WTC11 (cell line): ENCODE data around the gene SPG21. TPM values are rescaled to one million over a fixed set of nuclear protein-coding genes. Genes with fewer than 3 reads are reported as not detected.

ENCODE experiments used
- ATAC-seq: fragments of 200-7000 bp; cut with Tn5 transposase; 2 replicates; pipeline ENCODE4 v1.10.0; 2021; ENCODE audit warnings: mild to moderate bottlenecking, moderate library complexity
- CTCF ChIA-PET: fragments of 300-600 bp; sonication (Branson Sonifier 250); formaldehyde crosslinking; loops from one replicate; lab custom pipeline; 2021; ENCODE audit warnings: antibody characterized with exemption; lab: Charles Lee
- POLR2A ChIA-PET: fragments of 350-600 bp; sonication (Branson Sonifier 250); formaldehyde crosslinking; loops from one replicate; lab custom pipeline; 2021; ENCODE audit warnings: antibody characterized with exemption; lab: Charles Lee
- DNase-seq: peaks from one replicate; pipeline ENCODE4 v3.0.0; 2021; ENCODE audit warnings: low spot score
- H3K27ac Mint-ChIP-seq: 2 replicates; pipeline ENCODE4 v1.8.0; 2021; ENCODE audit warnings: mixed read lengths
- H3K27me3 Mint-ChIP-seq: 2 replicates; pipeline ENCODE4 v1.8.0; 2021; ENCODE audit warnings: low read depth, mild to moderate bottlenecking, moderate library complexity, mixed read lengths
- H3K36me3 Mint-ChIP-seq: 2 replicates; pipeline ENCODE4 v1.8.0; 2021; ENCODE audit warnings: mixed read lengths
- H3K4me1 Mint-ChIP-seq: 2 replicates; pipeline ENCODE4 v1.8.0; 2022; ENCODE audit warnings: mixed read lengths
- H3K4me3 Mint-ChIP-seq: 2 replicates; pipeline ENCODE4 v1.8.0; 2021; ENCODE audit warnings: mild to moderate bottlenecking, moderate library complexity, mixed read lengths
- H3K9me3 Mint-ChIP-seq: 2 replicates; pipeline ENCODE4 v1.8.0; 2021; ENCODE audit warnings: mixed read lengths
- ATF3 ChIP-seq: sonication (generic); formaldehyde crosslinking; conservative IDR thresholded peaks from 2 replicates; pipeline ENCODE4 v1.8.1; 2022; ENCODE audit warnings: mild to moderate bottlenecking, missing genetic modification reagents
- CTCF ChIP-seq: fragments of 200-600 bp; IDR thresholded peaks from 2 replicates; pipeline ENCODE4 v1.8.0; 2022; ENCODE audit warnings: antibody characterized with exemption
- E2F4 ChIP-seq: sonication (generic); formaldehyde crosslinking; IDR thresholded peaks from 2 replicates; pipeline ENCODE4 v1.8.1; 2022; ENCODE audit warnings: low read depth, mild to moderate bottlenecking, moderate library complexity, missing genetic modification reagents, borderline replicate concordance
- ESRRA ChIP-seq: sonication (generic); formaldehyde crosslinking; IDR thresholded peaks from 2 replicates; pipeline ENCODE4 v1.8.1; 2022; ENCODE audit warnings: mild to moderate bottlenecking, missing genetic modification reagents, borderline replicate concordance
- ETV6 ChIP-seq: sonication (generic); formaldehyde crosslinking; IDR thresholded peaks from 2 replicates; pipeline ENCODE4 v1.8.1; 2022; ENCODE audit warnings: mild to moderate bottlenecking, missing genetic modification reagents
- FOXP4 ChIP-seq: sonication (generic); formaldehyde crosslinking; IDR thresholded peaks from 2 replicates; pipeline ENCODE4 v1.8.0; 2022; ENCODE audit warnings: mild to moderate bottlenecking, missing genetic modification reagents
- GTF2I ChIP-seq: fragments of 250-450 bp; sonication (Bioruptor Pico); conservative IDR thresholded peaks from 2 replicates; pipeline ENCODE4 v1.4.0; 2021; ENCODE audit warnings: mild to moderate bottlenecking
- IRF2 ChIP-seq: sonication (generic); formaldehyde crosslinking; IDR thresholded peaks from 2 replicates; pipeline ENCODE4 v1.8.0; 2022; ENCODE audit warnings: low read depth, missing genetic modification reagents, borderline replicate concordance
- JUN ChIP-seq: sonication (generic); formaldehyde crosslinking; IDR thresholded peaks from 2 replicates; pipeline ENCODE4 v1.8.0; 2023; ENCODE audit warnings: mild to moderate bottlenecking, missing genetic modification reagents
- KAT7 ChIP-seq: sonication (generic); formaldehyde crosslinking; IDR thresholded peaks from 2 replicates; pipeline ENCODE4 v1.8.1; 2023; ENCODE audit warnings: missing genetic modification reagents, mild to moderate bottlenecking, borderline replicate concordance
- MYBL2 ChIP-seq: sonication (generic); formaldehyde crosslinking; IDR thresholded peaks from 2 replicates; pipeline ENCODE4 v1.8.1; 2023; ENCODE audit warnings: mild to moderate bottlenecking, moderate library complexity, missing genetic modification reagents
- NFATC4 ChIP-seq: fragments of 250-450 bp; sonication (Bioruptor Pico); IDR thresholded peaks from 2 replicates; pipeline ENCODE4 v1.9.0; 2021; ENCODE audit warnings: mild to moderate bottlenecking
- NFE2L1 ChIP-seq: sonication (generic); formaldehyde crosslinking; IDR thresholded peaks from 2 replicates; pipeline ENCODE4 v1.8.1; 2023; ENCODE audit warnings: missing genetic modification reagents
- PREB ChIP-seq: sonication (generic); formaldehyde crosslinking; IDR thresholded peaks from 2 replicates; pipeline ENCODE4 v1.8.1; 2022; ENCODE audit warnings: mild to moderate bottlenecking, missing genetic modification reagents, moderate library complexity, borderline replicate concordance
- RORB ChIP-seq: fragments of 250-450 bp; sonication (Bioruptor Pico); IDR thresholded peaks from 2 replicates; pipeline ENCODE4 v1.9.0; 2021; ENCODE audit warnings: mild to moderate bottlenecking
- STAT6 ChIP-seq: sonication (generic); formaldehyde crosslinking; conservative IDR thresholded peaks from 2 replicates; pipeline ENCODE4 v1.8.1; 2023; ENCODE audit warnings: mild to moderate bottlenecking, low read depth, missing genetic modification reagents, moderate library complexity
- ZBTB21 ChIP-seq: sonication (generic); formaldehyde crosslinking; IDR thresholded peaks from 2 replicates; pipeline ENCODE4 v1.8.1; 2023; ENCODE audit warnings: mild to moderate bottlenecking, missing genetic modification reagents, borderline replicate concordance
- ZNF425 ChIP-seq: fragments of 250-450 bp; sonication (Bioruptor Pico); conservative IDR thresholded peaks from 2 replicates; pipeline ENCODE4 v1.9.0; 2021; ENCODE audit warnings: mild to moderate bottlenecking
- ZSCAN18 ChIP-seq: fragments of 250-450 bp; sonication (Bioruptor Pico); IDR thresholded peaks from 2 replicates; pipeline ENCODE4 v2.1.2; 2022; ENCODE audit warnings: mild to moderate bottlenecking, moderate library complexity
- total RNA-seq: library from RNA; stranded (reverse); gene quantifications from 3 replicates; pipeline ENCODE4 v1.2.3, GENCODE V29; 2021

Gene SPG21
- total RNA-seq, 1 experiment from 2014 or later = 69.9 TPM

- no peak overlapping the region for H3K4me3 Mint-ChIP-seq
- no peak for TF ChIP-seq ESRRA (CRISPR knock-in tag)
- no peak for TF ChIP-seq JUN
- TF ChIP-seq STAT6 = no peak
- no peak for TF ChIP-seq MYBL2 (CRISPR knock-in tag)
- TF ChIP-seq NFE2L1 (CRISPR knock-in tag) = no peak
- no peak for TF ChIP-seq FOXP4
- TF ChIP-seq E2F4 (CRISPR knock-in tag) = no peak
- TF ChIP-seq KAT7 (CRISPR knock-in tag) = no peak
- TF ChIP-seq GTF2I = no peak
- no peak for TF ChIP-seq ZBTB21 (CRISPR knock-in tag)
- no peak for TF ChIP-seq ZNF425 (CRISPR knock-in tag)
- TF ChIP-seq ATF3 (CRISPR knock-in tag) = no peak
- no peak for TF ChIP-seq ETV6
- TF ChIP-seq, all 79 proteins: peak for 0
- Mint-ChIP-seq H3K9me3 (no peaks in the 10 kb centered on the region), H3K4me1 (peaks cover 28% of the 10 kb centered on the region), H3K36me3 (peaks cover 11% of the 10 kb centered on the region), H3K27me3 (no peaks in the 10 kb centered on the region), H3K27ac (no peak overlapping the region)
- DNase-seq (no peak), ATAC-seq (no peak)
- ChIA-PET CTCF (interaction anchor here (0.7 kb wide), 1 partner anchor 299 kb away, joined by 3 read pairs; no protein-coding TSS in a partner anchor), POLR2A (no interaction called here)
Measured at GRCh38 chr15:64981812-64982431, 7.8 kb downstream of the SPG21 start.

- Mint-ChIP-seq H3K9me3 (no peaks in the 10 kb centered on the region), H3K27ac (peak overlapping the region; percentile 95), H3K4me3 (peak overlapping the region; percentile 20; the same call in 1 of the 2 replicates), H3K27me3 (no peaks in the 10 kb centered on the region), H3K4me1 (peaks cover 28% of the 10 kb centered on the region), H3K36me3 (peaks cover 26% of the 10 kb centered on the region)
- ATAC-seq (peak; percentile 90), DNase-seq (no peak)
- ChIA-PET CTCF (interaction anchor here (0.5 to 2.3 kb wide), 10 partner anchors 10 to 259 kb away, joined by 3 to 12 read pairs (median 4); partner anchors contain the start of gene SPG21), POLR2A (interaction anchor here (0.9 kb wide), 1 partner anchor 64 kb away, joined by 3 read pairs; no protein-coding TSS in a partner anchor)
- TF ChIP-seq NFE2L1 (CRISPR knock-in tag) = no peak
- TF ChIP-seq PREB (CRISPR knock-in tag) = no peak
- no peak for TF ChIP-seq NFATC4 (CRISPR knock-in tag)
- no peak for TF ChIP-seq CTCF
- no peak for TF ChIP-seq E2F4 (CRISPR knock-in tag)
- no peak for TF ChIP-seq ZSCAN18 (CRISPR knock-in tag)
- no peak for TF ChIP-seq RORB
- TF ChIP-seq IRF2 (CRISPR knock-in tag) = no peak
Measured at GRCh38 chr15:64979252-64979710, 10.4 kb downstream of the SPG21 start.
